ENCODE measurements around the gene MYBPC2.

DNA sequence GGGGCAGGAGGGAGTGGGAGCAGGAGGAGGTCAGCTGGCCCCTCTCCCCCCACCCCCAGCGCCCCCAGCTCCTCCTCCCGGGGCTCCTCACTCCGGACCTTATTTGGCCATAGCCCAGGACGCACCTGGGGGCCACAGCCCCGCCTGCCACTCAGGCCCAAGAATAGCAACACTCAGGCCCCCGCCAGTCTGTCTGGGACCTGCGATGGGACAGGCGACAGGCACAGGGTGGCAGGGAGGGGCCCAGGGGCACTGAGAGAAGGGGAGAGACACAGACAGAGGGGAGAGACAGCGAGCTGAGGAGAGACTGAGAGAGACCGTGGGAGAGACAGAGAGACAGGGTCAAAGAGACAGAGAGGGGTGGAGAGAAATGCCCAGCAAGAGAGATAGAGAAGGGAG, 68.1 kb downstream of the MYBPC2 start:
- TF ChIP-seq, protein P1, sequence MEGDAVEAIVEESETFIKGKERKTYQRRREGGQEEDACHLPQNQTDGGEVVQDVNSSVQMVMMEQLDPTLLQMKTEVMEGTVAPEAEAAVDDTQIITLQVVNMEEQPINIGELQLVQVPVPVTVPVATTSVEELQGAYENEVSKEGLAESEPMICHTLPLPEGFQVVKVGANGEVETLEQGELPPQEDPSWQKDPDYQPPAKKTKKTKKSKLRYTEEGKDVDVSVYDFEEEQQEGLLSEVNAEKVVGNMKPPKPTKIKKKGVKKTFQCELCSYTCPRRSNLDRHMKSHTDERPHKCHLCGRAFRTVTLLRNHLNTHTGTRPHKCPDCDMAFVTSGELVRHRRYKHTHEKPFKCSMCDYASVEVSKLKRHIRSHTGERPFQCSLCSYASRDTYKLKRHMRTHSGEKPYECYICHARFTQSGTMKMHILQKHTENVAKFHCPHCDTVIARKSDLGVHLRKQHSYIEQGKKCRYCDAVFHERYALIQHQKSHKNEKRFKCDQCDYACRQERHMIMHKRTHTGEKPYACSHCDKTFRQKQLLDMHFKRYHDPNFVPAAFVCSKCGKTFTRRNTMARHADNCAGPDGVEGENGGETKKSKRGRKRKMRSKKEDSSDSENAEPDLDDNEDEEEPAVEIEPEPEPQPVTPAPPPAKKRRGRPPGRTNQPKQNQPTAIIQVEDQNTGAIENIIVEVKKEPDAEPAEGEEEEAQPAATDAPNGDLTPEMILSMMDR (IDR thresholded peaks at IDR 0.05): no peak
- TF ChIP-seq POLR2AphosphoS5 (IDR thresholded peaks at IDR 0.05; ENCODE audit: low read depth, low read length) (no peak), TCF7L2 (IDR thresholded peaks at IDR 0.05; ENCODE audit: low read depth, low read length) (no peak), SIN3A (IDR thresholded peaks at IDR 0.05; ENCODE audit: borderline replicate concordance, insufficient read depth, low read depth, low read length) (no peak)
